NCI-H128 (cell line): ENCODE measurements around the gene BRSK2.

Experiments
- DNase-seq: peaks from one replicate; lab custom pipeline; 2025; ENCODE audit not compliant: unreplicated experiment; lab: John Stamatoyannopoulos, UW

BRSK2 gene

GRCh38 chr11:1462698-1462975, 72.9 kb downstream of the BRSK2 start:
- DNase-seq = no peak

- no peak for DNase-seq
Measured at GRCh38 chr11:1463056-1463455, 73.3 kb downstream of the BRSK2 start.

GRCh38 chr11:1466784-1467183, 77.0 kb downstream of the BRSK2 start:
- no peak for DNase-seq

- DNase-seq = no peak
Measured at GRCh38 chr11:1467270-1467669, 77.5 kb downstream of the BRSK2 start.

- no peak for DNase-seq
Measured at GRCh38 chr11:1468002-1468401, 78.3 kb downstream of the BRSK2 start.

GRCh38 chr11:1468473-1469066, 78.8 kb downstream of the BRSK2 start:
- no peak for DNase-seq

GRCh38 chr11:1469287-1469910, 79.7 kb downstream of the BRSK2 start:
- no peak for DNase-seq

- no peak for DNase-seq
Measured at GRCh38 chr11:1469911-1470680, 80.4 kb downstream of the BRSK2 start.

- no peak for DNase-seq
Measured at GRCh38 chr11:1470681-1471611, 81.2 kb downstream of the BRSK2 start.

- DNase-seq = no peak
Measured at GRCh38 chr11:1471736-1472135, 82.0 kb downstream of the BRSK2 start.

GRCh38 chr11:1472180-1473005, 82.7 kb downstream of the BRSK2 start:
- DNase-seq = no peak

- DNase-seq = no peak
Measured at GRCh38 chr11:1473011-1473628, 83.4 kb downstream of the BRSK2 start.

GRCh38 chr11:1473786-1474185, 84.1 kb downstream of the BRSK2 start:
- no peak for DNase-seq

- no peak for DNase-seq
Measured at GRCh38 chr11:1475841-1476240, 86.1 kb downstream of the BRSK2 start.

- DNase-seq = no peak
Measured at GRCh38 chr11:1476940-1477736, 87.4 kb downstream of the BRSK2 start.

- DNase-seq = no peak
Measured at GRCh38 chr11:1478011-1478410, 88.3 kb downstream of the BRSK2 start.

GRCh38 chr11:1478544-1478943, 88.8 kb downstream of the BRSK2 start:
- DNase-seq = no peak

GRCh38 chr11:1479006-1479677, 89.4 kb downstream of the BRSK2 start:
- no peak for DNase-seq

GRCh38 chr11:1479678-1480118, 90.0 kb downstream of the BRSK2 start:
- DNase-seq = no peak
